Ammon's horn (tissue), 1 donor: ENCODE measurements around the gene TRNT1.

Experiments used
- DNase-seq: peaks from one replicate; pipeline ENCODE4 v3.0.0-alpha.2; 2016; ENCODE audit warnings: low spot score

The TRNT1 gene

DNA sequence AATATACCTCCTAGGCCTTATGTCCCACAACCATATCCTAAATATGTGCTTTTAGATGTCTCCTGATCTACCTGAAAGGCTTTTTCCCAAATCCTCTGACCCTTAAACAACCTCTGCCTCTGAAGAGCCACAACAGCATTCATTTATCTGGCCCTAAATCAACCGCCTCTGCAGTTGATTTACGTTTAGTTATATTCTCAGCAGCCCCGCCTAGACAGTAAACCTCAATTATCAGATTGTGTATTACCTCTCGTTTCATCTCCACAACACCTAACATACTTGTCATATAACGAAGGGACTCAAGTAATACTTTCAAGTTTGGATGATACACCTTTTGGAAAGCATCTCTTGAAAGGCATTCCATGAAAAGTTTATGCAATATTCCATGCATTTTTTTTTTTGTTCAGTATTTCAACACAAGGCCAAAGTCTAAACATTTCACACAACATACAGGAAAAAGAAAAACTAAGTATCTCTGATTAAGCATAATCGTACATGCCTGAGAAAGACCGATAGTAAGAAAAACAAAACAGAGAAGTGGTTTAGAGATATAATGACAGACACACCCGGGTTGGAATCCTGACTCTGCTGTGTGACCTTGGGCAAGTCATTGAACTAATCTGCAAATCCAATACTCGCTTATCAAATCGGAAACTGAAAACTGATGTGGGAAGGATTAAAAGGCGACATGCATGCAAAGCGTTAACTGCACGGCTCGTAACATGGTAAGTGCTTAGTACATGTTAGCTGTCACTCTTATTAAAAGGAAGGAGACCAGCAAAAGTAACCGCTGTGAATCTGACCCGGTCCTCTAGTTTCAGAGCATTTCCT is 52.0 kb downstream of the TRNT1 start:
- no peak for DNase-seq

DNA sequence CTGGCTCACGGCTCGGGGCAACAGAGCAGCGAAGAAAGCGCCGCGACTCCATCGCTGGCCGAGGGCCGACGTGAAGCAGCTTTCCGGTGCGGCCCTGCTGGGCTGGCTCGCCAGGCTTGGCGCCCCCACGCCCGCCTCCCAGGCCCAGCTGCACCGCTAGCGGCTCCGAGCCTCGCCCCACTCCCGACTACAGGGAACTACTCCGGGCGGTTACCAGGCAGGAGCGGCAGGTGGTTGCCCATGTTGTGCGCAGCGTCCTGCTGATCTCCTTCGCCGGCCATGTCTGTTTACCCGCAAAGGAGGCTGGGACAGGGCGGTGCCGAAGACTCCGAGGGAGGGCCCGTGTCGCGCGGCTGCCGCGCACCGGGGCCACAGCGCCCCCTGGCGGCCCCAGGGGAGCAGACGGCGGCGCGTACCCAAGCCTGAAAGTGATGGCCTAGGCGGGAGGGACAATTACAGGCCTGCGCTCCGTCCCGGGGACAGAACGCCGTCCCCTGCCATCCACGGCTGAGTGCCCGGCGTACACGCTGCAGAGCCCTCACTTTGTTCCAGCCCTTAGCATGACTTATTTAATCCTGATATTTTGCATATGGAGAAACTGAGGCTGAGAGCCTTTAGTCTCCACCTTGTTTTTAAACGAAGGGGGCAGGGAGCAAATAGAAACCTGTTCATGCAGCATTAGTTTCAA is 52.8 kb downstream of the TRNT1 start, which contains the start of gene CRBN:
TSS of gene CRBN (minus strand) at position 285 of the 688 bp plus-strand sequence. CDS start at position 281, 4 bp downstream.
- peak; percentile 93 for DNase-seq

DNA sequence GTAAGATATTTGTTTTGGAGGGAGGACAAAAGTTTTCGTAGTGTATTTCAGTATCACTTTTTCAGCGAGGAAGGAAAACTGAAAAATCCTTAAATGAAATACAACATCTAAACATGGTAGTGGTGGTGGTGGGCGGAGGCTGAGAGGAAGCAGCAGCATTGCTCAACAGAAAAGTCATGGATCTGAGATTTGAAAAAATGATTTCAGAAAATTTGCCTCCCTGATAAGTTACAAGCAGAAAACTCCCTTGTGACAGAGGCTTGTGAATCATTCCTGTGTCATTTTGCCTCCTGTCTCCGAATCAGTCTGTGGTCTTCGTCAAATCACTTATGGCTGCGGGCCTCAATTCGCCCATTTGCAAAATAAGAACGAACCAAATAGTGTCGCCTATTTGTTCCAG is 53.7 kb downstream of the TRNT1 start:
- DNase-seq, result peak; percentile 10

DNA sequence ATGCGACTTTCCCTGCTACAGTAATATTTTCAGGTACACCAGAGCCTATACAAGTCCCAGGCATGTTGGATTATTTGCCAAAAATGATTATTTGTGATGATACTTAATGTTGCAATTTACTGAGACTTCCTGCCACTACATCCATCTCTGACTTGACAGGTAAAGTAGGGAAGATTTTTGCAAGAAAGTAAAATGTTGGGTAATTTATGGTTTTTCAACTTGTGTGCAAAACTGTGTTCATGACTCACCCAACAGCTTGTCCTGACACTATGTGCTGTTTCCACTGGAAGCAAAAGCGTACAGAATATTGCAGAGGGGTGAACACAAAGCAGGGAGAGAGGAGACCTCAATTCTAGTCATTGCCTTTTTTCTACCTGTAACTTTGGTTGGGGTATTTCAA is 58.1 kb downstream of the TRNT1 start:
- DNase-seq, result no peak

DNA sequence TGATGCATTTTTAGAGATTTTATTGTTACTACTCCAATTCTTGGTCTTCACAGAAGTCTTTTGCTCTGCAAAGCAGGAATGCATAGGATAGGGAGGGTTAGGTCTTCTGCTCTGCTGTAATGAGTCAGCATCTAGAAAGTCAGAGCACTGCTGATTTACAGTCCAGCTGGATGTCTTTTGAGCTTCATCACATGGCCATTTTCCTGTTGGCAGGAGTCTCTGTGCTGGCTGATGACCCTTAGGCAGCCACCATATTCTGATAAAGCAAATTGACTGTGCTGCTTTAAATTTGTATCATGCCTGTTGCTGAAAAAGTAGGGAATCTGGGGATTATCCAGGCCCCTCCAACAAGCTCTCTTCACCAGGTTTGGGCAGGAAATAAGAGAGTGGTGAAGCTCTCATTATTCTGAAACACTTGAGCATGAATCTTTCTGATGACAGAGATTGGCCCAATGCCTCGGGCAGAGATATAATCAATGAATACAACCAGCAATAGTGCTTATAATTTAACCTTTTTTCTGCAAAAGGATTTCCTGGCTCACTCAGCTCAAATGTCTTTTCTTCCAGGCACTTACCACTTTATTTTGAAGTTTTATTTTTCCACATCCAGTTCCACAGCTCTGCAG is 62.5 kb downstream of the TRNT1 start:
- no peak for DNase-seq

DNA sequence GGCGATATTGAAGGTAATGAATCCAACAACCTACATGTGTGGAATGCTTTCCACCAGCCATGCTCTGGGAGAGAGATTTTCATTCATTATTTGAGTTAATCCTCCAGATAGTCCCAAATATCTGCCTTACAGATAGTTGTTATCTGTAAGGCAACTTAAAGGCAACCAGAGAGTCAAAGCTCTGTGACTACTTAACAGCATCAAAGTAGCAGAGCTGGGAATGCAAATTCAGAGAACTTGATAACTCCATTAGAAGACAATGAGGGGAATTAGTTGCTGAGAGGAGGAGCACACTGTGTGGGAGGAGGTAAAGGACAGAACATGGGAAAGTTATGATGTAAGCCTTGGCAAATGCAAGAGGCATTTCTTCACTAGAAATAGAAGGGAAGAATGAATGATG is 63.2 kb downstream of the TRNT1 start:
- no peak for DNase-seq

DNA sequence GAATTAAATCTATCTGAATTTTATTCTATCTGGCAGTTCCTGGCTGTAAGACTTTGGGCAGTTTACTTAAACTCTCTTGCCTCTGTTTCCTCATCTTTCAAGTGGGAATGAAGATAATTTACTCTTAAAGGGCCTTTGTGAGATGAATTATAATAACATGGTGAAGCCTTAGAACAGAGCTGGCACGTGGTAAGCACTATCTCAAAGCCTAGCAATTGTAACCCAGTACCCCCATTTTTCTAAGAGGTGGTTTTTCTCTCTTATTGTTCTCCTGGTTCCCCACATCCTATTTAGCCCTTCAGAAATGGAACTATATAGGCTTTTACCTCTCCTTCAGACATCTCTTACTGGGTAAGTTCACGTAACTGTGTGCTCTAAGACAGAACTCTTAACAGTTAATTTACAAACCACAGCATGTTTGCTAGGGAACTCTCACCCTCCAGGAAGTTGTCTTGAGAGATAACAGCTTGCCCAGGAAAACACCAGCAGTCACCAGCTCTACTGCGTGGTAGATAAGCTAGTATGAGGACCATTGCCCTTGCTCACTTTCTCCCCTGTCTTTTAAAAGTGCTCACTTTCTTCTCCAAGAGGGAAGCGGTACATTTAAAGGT is 65.0 kb downstream of the TRNT1 start:
- DNase-seq, result no peak

DNA sequence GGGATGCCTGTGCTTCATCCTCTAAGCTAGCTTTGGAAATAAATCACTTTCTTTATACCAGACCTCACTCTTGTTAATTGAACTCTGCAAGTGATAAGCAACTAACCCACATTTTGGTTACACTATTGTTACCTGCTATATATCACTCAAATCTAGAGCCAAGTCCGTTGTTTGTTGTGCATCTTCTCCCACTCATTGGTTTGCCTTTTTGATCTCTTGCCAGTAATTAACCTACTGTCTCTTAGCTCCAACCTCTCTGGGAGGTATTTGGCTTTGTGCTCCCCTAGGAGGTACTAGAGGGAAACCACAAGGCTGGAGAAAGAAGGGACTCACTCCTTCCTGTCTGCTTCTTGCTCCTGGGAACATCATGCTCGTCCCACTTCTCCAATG is 65.5 kb downstream of the TRNT1 start:
- no peak for DNase-seq

DNA sequence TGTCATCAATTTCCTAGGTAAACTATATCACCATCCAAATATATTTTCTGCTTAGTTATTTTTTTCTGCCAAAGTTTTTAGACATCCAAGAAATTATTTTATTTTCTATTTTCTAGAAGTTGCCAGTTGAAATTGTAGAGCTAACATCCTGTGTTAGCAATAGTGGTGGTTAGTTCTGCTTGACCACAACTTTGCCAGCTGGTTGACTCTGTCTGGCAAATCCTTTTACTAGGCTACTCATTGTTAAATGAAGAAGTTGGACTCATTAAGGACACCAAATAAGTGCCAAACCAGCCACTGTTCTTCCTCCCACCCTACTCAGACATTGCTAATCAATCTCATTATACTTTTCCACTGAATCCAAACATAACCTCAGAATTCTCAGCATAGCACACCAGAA is 68.1 kb downstream of the TRNT1 start:
- no peak for DNase-seq

DNA sequence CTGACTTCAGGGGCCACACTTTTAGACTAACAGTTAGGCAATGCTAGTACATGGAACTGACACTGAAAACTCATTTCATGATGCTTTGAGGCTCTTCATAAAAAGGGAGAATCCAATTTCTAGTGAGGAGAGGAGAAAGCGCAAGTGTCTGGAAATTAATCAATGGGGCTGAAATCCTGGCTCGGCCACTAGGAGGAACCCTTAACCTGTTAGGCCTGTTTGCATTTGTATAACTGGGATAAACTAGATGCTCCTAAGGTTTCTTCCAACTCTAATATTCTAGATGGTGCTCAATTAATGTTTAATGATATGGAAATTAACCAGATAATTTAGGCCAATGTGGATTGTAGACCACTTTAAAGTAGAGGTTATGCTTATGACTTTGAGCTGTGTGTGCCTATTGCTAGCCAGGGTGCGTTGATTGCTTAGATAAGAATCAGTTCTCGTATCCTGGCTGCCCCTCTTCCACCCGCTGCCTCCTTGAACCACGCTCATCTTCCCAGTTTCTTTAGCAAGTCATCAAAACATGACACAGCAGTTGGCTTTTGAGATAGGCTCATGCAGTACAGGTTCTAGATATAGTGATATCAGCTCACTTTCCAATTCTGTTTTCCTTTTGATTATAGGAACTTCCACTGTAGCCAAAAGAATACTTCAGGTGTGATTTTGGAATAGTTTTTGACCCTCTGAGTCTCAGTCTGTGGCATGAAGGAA is 69.6 kb downstream of the TRNT1 start:
- DNase-seq, result no peak
